GM20000 (cell line): ENCODE data around the gene G6PD.
"Not testable (repeated sequence)": the region's sequence is repeated elsewhere in the genome, so short reads cannot be mapped to it uniquely, and the experiment has no call there.

ENCODE experiments used
- DNase-seq: peaks from one replicate; pipeline ENCODE4 v3.0.0; 2012; ENCODE audit warnings: low spot score
- TF ChIP-seq, protein P1 (sequence below): IDR thresholded peaks from 2 replicates; pipeline ENCODE4 v1.5.1; 2012; ENCODE audit warnings: mild to moderate bottlenecking, control low read depth; ENCODE audit errors: extremely low read depth, missing control alignments

The G6PD gene

DNA sequence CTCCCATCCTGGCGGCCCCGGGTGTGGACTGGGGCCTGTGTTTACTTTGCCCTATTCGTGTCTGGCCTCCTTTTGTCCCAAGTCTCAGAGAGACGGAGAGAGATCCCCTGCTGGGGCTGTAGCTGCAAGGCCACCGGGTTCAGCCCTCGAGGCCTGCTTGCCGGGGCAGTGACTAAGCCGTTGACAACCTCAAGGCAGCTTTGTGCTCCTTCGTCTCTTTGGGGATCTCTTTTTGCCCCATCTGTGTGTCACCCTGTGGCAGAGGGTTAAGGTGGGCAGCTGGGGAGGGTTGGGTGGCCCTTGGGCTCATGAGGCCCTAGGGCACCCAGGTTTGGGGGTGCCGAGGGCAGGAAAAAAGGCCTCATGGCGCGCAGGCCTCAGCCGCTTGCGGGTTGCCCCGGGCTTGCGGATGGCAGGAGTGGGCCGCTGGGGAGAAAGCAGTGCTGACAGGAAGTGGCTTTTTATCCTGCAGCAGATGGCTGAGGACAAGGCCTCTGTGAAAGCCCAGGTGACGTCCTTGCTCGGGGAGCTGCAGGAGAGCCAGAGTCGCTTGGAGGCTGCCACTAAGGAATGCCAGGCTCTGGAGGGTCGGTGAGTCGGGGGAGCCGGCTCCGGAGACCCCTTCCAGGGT lies 11.5 kb upstream of the G6PD start:
- DNase-seq: not testable (repeated sequence)

DNA sequence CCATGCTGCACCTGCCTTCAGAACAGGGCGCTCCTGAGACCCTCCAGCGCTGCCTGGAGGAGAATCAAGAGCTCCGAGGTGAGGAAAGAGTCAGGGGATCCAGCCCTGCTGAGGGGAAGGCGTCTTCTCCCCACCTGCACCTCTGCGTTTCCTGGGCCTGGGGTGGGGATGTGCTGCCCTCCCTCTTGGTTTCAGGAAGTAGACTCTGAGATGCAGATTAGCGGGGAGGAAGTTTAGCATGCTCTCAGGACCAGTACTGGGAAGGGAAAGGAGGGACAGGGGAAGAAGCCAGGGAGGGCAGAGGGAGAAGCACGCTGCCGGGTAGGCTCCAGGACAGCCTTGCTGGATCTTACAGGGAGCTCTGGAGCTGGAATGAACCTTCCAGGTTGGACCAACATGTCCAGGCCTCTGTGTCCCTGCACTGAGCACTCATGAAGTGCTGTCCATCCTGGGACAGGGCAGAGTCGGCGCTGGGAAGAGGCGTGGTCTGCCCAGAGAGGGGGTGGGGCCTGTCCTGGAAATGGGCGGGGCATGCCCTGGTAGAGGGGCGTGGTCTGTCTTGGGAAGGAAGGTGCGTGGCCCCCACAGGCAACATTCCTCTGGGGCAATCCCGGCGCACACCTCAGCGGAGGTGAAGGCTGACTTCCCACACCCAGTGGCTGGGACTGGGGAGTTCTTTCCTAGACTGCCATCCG lies 5.6 kb upstream of the G6PD start:
- DNase-seq: not testable (repeated sequence)

DNA sequence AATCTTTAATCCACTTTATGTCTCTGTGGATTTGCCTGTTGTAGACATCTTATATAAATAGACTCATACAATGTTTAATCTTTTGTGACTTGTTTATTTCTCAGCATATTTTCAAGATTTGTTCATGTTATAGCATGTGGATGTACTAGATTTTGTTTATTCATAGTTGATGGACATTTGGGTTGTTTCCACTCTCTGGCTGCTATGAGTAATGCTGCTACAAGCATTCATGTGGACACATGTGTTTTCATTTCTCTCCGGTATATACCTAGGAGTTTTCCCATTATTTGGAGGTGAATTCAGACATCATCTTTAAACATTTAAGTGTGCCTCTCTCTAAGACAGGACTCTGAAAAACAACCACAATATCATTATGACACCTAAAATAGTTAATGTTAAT lies 3.1 kb upstream of the G6PD start:
- no peak for DNase-seq
- TF ChIP-seq, protein P1, sequence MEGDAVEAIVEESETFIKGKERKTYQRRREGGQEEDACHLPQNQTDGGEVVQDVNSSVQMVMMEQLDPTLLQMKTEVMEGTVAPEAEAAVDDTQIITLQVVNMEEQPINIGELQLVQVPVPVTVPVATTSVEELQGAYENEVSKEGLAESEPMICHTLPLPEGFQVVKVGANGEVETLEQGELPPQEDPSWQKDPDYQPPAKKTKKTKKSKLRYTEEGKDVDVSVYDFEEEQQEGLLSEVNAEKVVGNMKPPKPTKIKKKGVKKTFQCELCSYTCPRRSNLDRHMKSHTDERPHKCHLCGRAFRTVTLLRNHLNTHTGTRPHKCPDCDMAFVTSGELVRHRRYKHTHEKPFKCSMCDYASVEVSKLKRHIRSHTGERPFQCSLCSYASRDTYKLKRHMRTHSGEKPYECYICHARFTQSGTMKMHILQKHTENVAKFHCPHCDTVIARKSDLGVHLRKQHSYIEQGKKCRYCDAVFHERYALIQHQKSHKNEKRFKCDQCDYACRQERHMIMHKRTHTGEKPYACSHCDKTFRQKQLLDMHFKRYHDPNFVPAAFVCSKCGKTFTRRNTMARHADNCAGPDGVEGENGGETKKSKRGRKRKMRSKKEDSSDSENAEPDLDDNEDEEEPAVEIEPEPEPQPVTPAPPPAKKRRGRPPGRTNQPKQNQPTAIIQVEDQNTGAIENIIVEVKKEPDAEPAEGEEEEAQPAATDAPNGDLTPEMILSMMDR: no peak

DNA sequence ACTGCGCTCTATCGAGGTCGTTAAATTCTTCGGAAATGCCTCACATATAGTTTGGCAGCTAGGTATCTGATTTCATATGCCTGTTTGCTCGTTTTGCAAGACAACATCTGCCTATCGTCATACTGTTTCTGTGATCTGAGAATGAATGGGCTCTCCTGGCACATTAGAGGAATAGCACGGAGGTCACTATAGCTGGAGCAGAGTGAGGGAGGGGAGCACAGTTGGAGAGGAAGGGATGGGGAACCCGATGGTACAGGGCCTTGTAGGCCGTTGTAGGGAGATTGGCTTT lies 1.3 kb upstream of the G6PD start:
- TF ChIP-seq, protein P1: no peak
- no peak for DNase-seq

DNA sequence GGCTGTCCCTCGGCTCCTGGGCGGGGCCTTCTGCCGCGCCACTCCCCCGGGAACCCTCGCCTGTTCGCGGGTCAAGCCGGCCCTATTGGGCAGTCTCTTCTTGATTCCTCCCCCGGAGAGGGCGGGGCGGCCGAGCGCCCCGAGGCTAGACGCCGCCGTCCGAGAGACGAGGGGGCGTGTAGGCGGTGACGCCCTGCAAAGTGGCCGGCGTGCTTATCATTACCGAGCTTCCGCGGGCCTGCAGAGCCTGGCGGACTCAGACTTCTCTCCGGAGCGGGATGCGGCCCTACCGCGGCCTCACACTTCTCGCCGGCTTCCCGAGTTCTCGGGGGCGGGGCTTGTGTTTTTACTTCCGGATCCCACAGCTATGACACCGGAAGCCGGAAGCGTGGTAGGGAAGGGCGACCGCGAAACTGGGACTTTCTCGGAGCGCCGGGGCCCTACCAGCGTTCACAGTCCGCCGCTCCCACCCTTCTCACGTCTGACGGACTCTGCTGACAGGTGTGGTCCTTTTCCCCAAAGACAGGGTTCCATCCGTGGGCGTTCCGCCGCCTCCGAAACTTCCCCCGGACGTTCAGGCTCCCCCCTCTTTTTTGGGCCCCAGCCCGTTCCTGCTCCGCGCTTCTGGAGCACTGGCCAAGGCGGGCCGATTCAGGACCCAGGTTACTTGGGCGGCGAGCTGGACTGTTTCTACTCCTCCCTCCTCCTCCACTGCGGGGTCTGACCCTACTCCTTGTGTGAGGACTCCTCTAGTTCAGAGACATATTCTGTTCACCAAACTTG lies 790 bp upstream of the G6PD start, which contains the start of gene IKBKG:
TSS of gene IKBKG (plus strand) at position 376 of the 783 bp plus-strand sequence. CDS start 4,383 bp downstream, outside the sequence.
- peak; percentile 94 for DNase-seq
- TF ChIP-seq, protein P1: no peak

DNA sequence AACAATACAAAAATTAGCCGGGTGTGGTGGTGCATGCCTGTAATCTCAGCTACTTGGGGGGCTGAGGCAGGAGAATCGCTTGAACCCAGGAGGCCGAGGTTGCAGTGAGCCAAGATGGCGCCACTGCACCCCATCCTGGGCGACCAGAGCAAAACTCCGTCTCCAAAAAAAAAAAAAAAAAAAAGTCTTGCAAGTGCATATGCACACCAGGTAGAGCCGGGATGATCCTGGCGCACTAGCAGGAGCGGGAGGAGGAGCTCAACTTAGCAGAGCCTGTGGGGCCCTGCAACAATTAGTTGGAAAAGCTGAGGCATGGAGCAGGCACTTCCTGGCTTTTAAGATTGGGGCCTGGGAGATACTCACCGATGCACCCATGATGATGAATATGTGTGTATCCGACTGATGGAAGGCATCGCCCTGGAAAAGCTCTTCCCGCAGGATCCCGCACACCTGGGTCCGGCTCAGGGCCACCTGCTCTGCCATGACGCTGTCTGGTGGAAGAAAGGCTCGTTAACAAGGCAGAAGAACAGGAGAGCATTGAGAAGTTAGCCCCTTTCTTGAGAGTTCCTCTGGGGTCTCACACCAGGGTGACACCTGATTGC lies 872 bp downstream of the G6PD start:
- DNase-seq: no peak
- TF ChIP-seq, protein P1: no peak

DNA sequence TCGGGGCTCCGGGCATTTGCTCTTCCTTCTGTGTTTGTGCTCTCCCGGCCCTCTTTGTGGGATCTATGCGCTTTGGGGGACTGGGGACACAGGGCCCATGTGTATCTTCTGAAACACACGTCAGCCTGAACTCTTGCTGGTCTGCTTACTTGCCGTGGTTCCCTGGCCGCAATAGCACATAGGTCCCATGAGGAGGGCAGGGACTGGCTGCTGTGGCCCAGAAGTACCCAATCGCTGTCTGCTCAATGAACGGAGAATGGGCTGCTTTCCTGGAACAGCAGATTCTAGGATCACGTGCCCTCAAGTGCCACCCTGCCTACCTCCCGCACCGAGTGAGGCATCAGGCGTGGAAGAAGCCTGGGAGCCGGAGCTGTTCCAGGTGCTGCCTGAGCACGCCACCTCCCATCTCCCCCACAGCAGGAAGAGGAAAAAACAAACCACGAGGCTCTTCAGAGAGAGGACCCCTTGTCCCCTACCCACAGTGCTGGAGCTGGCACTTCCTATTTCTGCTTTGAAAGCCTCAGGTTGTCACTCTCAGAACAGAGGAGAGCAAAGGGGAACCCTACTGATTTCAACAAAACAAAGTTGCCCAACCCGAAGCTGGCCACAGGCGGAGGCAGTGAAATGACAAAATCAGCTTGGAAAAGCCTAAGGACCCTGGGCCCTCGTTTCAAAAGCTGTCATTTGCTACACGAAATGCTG lies 3.8 kb downstream of the G6PD start:
- TF ChIP-seq, protein P1: no peak
- DNase-seq: no peak
